Body of pancreas (tissue), 4 donors: ENCODE data around the gene BRK1. TPM values are rescaled to one million over a fixed set of nuclear protein-coding genes. Genes with fewer than 3 reads are reported as not detected.
"Not testable (repeated sequence)": the region's sequence is repeated elsewhere in the genome, so short reads cannot be mapped to it uniquely, and the experiment has no call there.

Experiments used
- ATAC-seq: fragments of 150-250 bp; one replicate; pipeline ENCODE4 v1.9.1; 2016
- DNase-seq, 4 donors: peaks; one replicate each; pipeline ENCODE4 v3.0.0-alpha.2; 2019
- H3K27ac ChIP-seq, 4 donors: fragments of 200-600 bp; sonication (generic); 1 replicate in 3 of 4; 2 replicates in 1 of 4; pipeline versions ENCODE4 v1.5.1 to v1.6.1; 2016 to 2019; ENCODE audit warnings: mild to moderate bottlenecking in 1 of 4, mixed read lengths in 1 of 4, moderate library complexity in 1 of 4
- H3K27me3 ChIP-seq, 2 donors: fragments of 200-600 bp; sonication (generic); one replicate each; pipeline ENCODE4 v1.6.0; 2016; ENCODE audit warnings: mild to moderate bottlenecking in 1 of 2
- H3K36me3 ChIP-seq, 2 donors: fragments of 200-600 bp; sonication (generic); replicated peaks in 1 of 2; 2 replicates each; pipeline ENCODE4 v1.5.1; 2016; ENCODE audit warnings: low read depth in 2 of 2; ENCODE audit not compliant: insufficient read depth in 1 of 2
- H3K4me1 ChIP-seq: fragments of 200-600 bp; sonication (generic); one replicate; pipeline ENCODE4 v1.6.0; 2016
- H3K4me3 ChIP-seq, 2 donors: fragments of 200-600 bp; sonication (generic); 1 replicate in 1 of 2; 2 replicates in 1 of 2; pipeline ENCODE4 v1.5.1; 2016 to 2019
- H3K9me3 ChIP-seq, 3 donors: fragments of 200-600 bp; sonication (generic); 1 replicate in 2 of 3; 2 replicates in 1 of 3; pipeline ENCODE4 v1.5.1; 2016
- CTCF ChIP-seq, 7 experiments: fragments of 450-650 bp in 4 of 7; fragments of 200-600 bp in 3 of 7; sonication (generic) in 3 of 7; IDR thresholded peaks; one replicate each; pipeline ENCODE4 v1.5.1; 2016 to 2019; ENCODE audit warnings: antibody characterized with exemption in 7 of 7
- POLR2A ChIP-seq, 3 donors: fragments of 450-650 bp; IDR thresholded peaks; one replicate each; pipeline ENCODE4 v1.6.1; 2016; ENCODE audit warnings: antibody characterized with exemption in 3 of 3, mild to moderate bottlenecking in 2 of 3
- WGBS, 2 donors: methylation state at CpG; one replicate each; pipeline ENCODE4 v1.1.5; 2017; 5-methylcytosine and 5-hydroxymethylcytosine counted together
- intact Hi-C: fragments of 100-400 bp; cut with DNase I; formaldehyde crosslinking; loops from one replicate; pipeline ENCODE4 v1.15.1; 2023
- total RNA-seq, 2 donors: library from RNA; depleted of rRNA; stranded (reverse); fragments of >200 nt; gene quantifications; one replicate each; pipeline ENCODE4 v1.1.0, GENCODE V29; 2016

Gene BRK1
- total RNA-seq, 2 donors from 2014 or later, result 13.8 to 32.7 TPM

GRCh38 chr3:10121064-10121463 lies 5.6 kb downstream of the BRK1 start:
- no peaks in the 10 kb centered on the region for H3K27me3 ChIP-seq
- WGBS, 2 donors, result 84 to 94% methylated on average over 2 of the region's 2 CpGs
- ATAC-seq (no peak), DNase-seq (no peak)
- H3K9me3 ChIP-seq, result no peaks in the 10 kb centered on the region
- no peak overlapping the region for H3K4me3 ChIP-seq
- peaks cover 19% of the 10 kb centered on the region for H3K4me1 ChIP-seq
- no peak overlapping the region for H3K27ac ChIP-seq
- TF ChIP-seq POLR2A (IDR thresholded peaks at IDR 0.05) (no peak), CTCF (IDR thresholded peaks at IDR 0.05) (no peak)
- intact Hi-C loops, result no loop called here
- peaks cover 0 to 3% of the 10 kb centered on the region in 2 donors for H3K36me3 ChIP-seq

GRCh38 chr3:10122724-10123123 lies 7.2 kb downstream of the BRK1 start:
- Histone ChIP-seq H3K9me3 (no peaks in the 10 kb centered on the region), H3K4me1 (peaks cover 3% of the 10 kb centered on the region), H3K27ac (no peak overlapping the region), H3K4me3 (no peak overlapping the region), H3K27me3 (no peaks in the 10 kb centered on the region), H3K36me3 (peaks cover 0 to 12% of the 10 kb centered on the region in 2 donors)
- intact Hi-C loops, result no loop called here
- WGBS, 2 donors, result 86 to 92% methylated on average over 4 of the region's 4 CpGs
- ATAC-seq (no peak), DNase-seq (no peak)
- TF ChIP-seq CTCF (IDR thresholded peaks at IDR 0.05) (no peak), POLR2A (IDR thresholded peaks at IDR 0.05) (no peak)

DNA sequence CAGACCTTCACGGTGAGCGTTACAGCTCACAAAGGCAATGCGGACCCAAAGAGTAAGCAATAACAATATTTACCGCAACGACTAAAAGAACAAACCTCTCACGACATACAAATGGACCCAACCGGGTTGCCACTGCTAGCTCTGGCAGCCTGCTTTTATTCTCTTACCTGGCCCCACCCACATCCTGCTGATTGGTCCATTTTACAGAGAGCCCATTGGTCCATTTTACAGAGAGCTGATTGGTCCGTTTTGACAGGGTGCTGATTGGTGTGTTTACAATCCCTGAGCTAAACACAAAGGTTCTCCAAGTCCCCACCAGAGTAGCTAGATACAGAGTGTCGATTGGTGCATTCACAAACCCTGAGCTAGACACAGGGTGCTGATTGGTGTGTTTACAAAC lies 20.4 kb downstream of the BRK1 start:
- H3K27ac ChIP-seq, H3K9me3 ChIP-seq, H3K4me1 ChIP-seq, ATAC-seq, H3K27me3 ChIP-seq, H3K4me3 ChIP-seq, intact Hi-C loops, H3K36me3 ChIP-seq, DNase-seq: not testable (repeated sequence)
- WGBS, 2 donors, result 78 to 83% methylated on average over 5 to 9 of the region's 9 CpGs

DNA sequence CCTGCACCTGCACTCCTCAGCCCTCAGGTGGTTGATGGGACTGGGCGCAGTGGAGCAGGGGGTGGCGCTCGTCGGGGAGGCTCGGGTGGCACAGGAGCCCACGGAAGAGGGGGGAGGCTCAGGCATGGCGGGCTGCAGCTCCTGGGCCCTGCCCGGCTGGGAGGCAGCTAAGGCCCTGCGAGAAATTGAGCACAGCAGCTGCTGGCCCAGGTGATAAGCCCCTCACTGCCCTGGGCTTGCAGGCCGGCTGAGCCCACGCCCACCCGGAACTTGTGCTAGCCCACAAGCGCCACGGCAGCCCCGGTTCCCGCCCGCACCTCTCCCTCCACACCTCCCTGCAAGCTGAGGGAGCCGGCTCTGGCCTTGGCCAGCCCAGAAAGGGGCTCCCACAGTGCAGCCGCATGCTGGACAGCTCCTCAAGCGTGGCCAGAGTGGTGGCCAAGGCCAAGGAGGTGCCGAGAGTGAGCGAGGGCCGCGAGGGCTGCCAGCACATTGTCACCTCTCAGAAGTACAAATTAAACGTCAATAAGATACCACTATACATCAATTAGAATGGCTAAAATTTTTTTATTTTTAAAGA lies 21.0 kb downstream of the BRK1 start:
- no peaks in the 10 kb centered on the region for H3K9me3 ChIP-seq
- no peak overlapping the region for H3K4me3 ChIP-seq
- H3K4me1 ChIP-seq, result no peaks in the 10 kb centered on the region
- H3K36me3 ChIP-seq, result no peaks in the 10 kb centered on the region
- no peak for DNase-seq
- WGBS, 2 donors, result 82 to 88% methylated on average over 13 to 25 of the region's 25 CpGs
- intact Hi-C loops, result no loop called here
- TF ChIP-seq CTCF (IDR thresholded peaks at IDR 0.05), result no peak
- TF ChIP-seq POLR2A (IDR thresholded peaks at IDR 0.05), result no peak
- ATAC-seq, result no peak
- H3K27ac ChIP-seq, result no peak overlapping the region
- no peaks in the 10 kb centered on the region for H3K27me3 ChIP-seq

DNA sequence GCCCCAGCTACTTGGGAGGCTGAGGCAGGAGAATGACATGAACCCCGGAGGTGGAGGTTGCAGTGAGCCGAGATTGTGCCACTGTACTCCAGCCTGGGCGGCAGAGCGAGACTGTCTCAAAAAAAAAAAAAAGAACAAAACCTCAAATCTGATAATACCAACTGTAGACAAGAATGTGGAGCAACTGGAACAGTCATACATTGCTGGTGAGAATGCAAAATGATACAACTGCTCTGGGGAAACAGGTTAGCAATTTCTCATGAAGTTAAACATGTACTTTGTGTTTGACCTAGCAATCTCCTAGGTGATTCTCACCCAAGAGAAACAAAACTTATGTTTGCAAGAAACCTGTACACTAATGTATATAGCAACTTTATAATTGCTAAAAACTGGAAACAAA lies 21.7 kb downstream of the BRK1 start:
- no peaks in the 10 kb centered on the region for H3K9me3 ChIP-seq
- ATAC-seq (no peak), DNase-seq (no peak)
- H3K4me1 ChIP-seq, result peaks cover under 1% of the 10 kb centered on the region
- no peaks in the 10 kb centered on the region for H3K27me3 ChIP-seq
- no peaks in the 10 kb centered on the region for H3K36me3 ChIP-seq
- TF ChIP-seq CTCF (IDR thresholded peaks at IDR 0.05) (no peak), POLR2A (IDR thresholded peaks at IDR 0.05) (no peak)
- intact Hi-C loops, result no loop called here
- no peak overlapping the region for H3K27ac ChIP-seq
- 62 to 64% methylated on average over 4 of the region's 4 CpGs for WGBS, 2 donors
- no peak overlapping the region for H3K4me3 ChIP-seq
